ENCODE data around the gene FNDC3B. TPM values are rescaled to one million over a fixed set of nuclear protein-coding genes. Genes with fewer than 3 reads are reported as not detected.

FNDC3B gene
- total RNA-seq, 1 donor from 2014 or later, result 14.7 TPM

GRCh38 chr3:172177803-172178316 is 138.5 kb downstream of the FNDC3B start:
- FAIRE-seq (no peak), DNase-seq (ENCODE audit: low spot score in 2 of 2) (no peak)

DNA sequence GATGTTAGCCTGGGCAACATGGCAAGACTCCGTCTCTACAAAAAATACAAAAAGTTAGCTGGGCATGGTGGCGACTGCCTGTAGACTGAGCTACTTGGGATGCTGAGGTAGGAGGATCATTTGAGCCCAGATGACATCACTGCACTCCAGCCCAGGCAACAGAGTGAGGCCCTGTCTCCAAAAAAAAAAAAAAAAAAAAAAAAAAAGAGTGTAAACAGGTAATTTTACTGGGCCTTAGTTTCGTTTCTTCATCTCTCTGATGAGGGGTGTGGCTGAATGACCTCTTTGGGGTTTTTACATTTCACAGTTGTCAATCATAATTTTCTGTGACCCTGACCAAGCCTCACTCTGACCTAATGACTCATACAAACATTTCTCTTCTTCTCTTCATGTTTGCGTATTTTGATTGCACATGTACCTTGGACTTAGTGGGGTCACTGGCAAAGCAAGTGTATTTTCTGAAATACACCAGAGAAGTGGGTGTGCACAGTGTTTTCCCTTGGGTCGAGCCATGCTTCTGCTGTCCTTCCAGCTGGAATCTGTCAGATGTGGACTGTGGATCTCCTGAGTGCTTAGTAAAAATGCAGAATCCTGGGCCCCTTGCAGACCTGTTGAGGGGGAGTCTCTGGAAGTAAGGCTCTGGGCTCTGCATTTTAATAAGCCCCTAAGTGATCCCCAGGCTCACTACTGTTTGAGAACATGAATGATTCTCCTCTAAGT is 140.5 kb downstream of the FNDC3B start:
- DNase-seq (ENCODE audit: low spot score in 2 of 2) (no peak), FAIRE-seq (no peak)

GRCh38 chr3:172180473-172180872 is 141.1 kb downstream of the FNDC3B start:
- DNase-seq (ENCODE audit: low spot score in 2 of 2) (no peak), FAIRE-seq (no peak)

DNA sequence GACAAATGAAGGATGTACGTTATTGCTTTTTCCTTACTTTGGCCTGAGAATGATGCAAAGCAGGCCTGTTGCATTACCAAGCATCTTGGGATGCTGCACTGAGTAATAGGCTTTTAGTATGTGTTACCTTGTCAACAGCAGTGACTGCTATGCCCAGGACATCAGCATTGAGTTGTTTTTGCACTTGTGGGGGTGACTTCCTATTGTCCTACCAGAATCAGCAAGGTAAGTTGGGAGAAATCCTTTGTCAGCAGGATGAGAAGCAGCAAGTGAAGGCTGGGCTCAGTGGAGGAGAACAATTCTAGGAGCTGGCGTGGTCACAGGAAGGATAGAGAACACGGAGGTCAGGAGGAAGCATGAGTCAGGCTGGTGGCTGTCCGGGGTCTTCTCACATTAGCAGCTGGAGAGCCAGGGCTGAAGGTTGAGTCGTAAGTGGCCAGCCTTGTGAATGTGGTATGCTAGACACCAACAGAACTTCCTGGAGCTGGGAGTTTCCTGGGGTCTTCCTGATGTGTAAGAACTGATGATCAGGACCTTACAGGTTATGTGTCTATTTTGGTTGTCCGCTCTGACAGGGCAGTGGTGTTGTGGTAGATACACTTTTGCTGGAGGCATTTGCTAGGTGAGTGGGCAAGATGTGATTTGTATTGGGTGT is 142.7 kb downstream of the FNDC3B start:
- DNase-seq (ENCODE audit: low spot score in 2 of 2), result no peak
- FAIRE-seq, result no peak

GRCh38 chr3:172182797-172183196 is 143.4 kb downstream of the FNDC3B start:
- FAIRE-seq, result no peak
- DNase-seq (ENCODE audit: low spot score in 2 of 2), result no peak

GRCh38 chr3:172184106-172184822 is 144.9 kb downstream of the FNDC3B start:
- FAIRE-seq, result no peak

GRCh38 chr3:172185907-172186306 is 146.5 kb downstream of the FNDC3B start:
- DNase-seq (ENCODE audit: low spot score in 2 of 2), result no peak
- no peak for FAIRE-seq

More at GRCh38 chr3:172184106-172184822, 144.9 kb downstream of the FNDC3B start:
- DNase-seq (ENCODE audit: low spot score in 2 of 2), result no peak

DNA sequence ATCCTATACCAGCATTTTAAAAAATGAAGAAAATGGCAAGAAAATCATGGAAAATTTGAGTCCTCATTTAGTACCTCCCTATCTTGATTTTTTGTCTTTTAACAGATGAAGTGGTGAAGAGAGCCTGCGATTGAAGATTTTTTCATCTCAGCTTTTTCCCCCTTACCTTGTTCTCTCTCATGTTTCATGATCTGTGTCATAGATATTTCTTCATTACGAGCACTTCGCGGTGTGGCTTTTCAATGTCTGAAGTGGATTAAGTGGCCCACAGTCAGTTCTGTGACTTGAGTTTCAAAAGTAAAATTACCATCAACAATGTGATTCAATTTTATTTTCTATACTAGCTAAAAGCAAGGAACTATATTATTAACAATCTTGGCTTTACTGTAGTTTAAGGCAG is 147.2 kb downstream of the FNDC3B start:
- DNase-seq (ENCODE audit: low spot score in 2 of 2), result no peak
- FAIRE-seq, result no peak

GRCh38 chr3:172187511-172187910 is 148.1 kb downstream of the FNDC3B start:
- FAIRE-seq, result no peak
- no peak for DNase-seq (ENCODE audit: low spot score in 2 of 2)

DNA sequence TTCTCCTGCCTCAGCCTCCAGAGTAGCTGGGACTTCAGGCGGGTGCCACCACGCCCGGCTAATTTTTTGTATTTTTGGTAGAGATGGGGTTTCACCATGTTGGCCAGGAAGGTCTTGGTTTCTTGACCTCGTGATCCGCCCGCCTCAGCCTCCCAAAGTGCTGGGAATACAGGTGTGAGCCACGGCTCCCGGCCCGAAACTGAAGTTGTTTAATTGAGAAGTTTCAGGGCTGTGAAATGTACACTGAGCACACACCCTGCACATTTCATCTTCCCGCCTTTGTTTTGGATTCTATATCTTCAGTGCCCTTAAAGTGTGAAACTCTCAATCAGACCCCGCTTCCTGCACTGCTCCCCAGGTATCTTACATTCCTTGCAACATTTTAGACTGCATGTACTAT is 149.1 kb downstream of the FNDC3B start:
- DNase-seq (ENCODE audit: low spot score in 2 of 2) (no peak), FAIRE-seq (no peak)

DNA sequence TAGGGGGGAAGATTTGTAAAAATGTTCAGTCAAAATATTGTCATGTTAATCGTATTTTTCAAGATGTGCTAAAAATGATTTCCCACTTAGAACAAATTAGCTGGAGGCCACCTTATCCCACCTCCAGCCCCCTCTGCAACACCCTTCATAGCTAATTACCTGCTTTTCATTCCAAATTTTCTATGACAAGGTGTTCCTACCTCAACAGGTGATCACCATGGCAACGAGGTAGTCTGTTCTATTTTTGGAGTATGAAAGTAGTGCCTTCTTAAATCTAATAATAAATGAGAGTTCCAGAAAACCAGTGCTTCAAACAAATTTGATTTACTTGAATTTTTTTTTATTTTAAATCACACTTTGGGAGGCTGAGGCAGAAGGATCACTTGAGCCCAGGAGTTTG is 149.8 kb downstream of the FNDC3B start:
- no peak for DNase-seq (ENCODE audit: low spot score in 2 of 2)
- no peak for FAIRE-seq

DNA sequence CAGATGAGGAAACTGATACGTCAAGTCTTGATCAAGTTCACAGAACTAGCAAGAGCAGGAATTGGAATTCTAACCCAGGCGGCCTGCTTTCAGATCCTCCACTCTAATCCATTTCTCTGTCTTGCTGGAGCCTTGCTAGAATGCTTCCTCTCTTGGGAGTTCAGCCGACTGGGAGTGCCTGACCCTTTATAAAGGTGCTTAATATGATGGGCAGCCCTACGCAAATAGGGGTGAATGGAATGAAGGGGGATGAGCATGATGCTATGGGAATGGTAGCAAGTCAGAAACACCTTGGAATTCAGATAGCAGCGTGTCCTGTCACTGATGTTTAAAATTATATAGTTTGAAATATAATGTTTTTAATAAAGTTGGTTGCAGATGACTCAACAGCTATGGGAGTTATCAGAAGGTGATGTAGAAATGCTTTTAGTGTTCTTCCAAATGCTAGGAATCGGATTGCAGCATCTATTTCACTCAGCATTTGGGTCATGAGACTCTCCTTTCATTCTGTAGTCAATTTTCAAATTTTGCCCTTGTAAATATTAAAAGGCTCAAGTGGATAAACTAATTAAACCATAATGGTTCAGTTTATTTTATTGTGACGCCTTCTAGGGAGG is 150.7 kb downstream of the FNDC3B start:
- DNase-seq (ENCODE audit: low spot score in 2 of 2), result no peak
- no peak for FAIRE-seq

- FAIRE-seq (no peak), DNase-seq (ENCODE audit: low spot score in 2 of 2) (no peak)
Measured at GRCh38 chr3:172190980-172191379, 151.6 kb downstream of the FNDC3B start.

DNA sequence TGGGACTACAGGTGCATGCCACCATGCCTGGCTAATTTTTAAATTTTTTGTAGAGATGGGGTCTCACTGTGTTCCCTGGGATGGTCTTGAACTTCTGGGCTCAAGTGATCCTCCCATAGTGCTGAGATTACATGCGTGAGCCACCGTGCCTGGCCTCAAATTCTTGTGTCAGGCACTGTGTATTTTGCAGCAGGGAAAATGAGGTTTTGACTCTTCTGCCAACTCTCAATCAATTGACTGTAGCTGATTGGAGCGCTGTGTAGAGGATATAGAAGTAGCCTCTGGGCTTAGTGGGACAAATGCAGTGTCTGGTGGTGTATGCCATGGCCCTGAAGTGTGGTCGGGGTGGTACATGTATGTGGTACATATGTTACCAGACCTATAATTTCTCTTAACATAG is 152.3 kb downstream of the FNDC3B start:
- no peak for FAIRE-seq
- DNase-seq (ENCODE audit: low spot score in 2 of 2), result no peak

DNA sequence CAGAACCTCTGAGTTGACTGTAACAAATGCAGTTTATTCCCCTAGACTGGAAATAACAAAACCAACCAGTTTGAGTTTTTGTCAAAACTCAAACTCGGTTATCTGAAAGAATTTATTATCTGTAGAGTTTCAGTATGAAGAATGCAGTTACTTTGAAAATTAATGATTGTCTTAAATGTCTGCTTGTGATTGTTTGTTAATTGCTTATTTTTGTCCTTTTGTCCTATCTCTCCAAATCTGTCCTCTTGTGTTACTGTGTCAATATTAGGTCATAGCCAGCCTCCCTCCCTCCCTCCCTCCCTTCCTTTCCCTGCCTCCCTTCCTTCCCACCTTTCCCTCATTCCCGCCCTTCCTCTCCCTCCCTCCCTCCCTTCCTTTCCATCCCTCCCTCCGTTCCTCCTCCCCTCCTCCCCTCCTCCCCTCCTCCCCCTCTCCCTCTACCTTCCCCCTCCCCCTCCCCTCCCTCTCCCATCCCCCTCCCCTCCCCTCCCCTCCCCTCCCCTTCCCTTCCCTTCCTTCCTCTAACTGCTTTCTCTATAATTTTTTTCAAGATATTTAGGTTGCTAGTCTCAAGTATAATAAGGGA is 153.5 kb downstream of the FNDC3B start:
- DNase-seq (ENCODE audit: low spot score in 2 of 2) (no peak), FAIRE-seq (no peak)

DNA sequence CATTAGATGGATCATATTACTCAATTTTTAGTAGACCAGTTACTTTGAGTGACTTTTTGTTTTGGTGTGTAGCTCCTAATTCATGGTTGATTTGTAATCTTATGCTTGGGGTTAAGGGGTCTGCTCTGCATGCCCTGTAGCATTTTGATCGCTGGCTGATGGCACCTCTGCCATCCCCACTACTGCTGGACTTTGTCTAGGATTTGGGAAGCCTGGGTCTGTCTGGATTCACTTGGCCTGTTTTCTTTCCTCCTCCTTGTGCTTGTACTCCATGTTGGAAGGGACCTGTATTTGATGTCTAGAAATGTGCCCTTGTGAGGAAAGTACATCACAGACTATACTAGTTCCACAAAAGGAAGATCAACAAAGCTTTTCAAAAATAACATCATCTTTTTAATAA is 154.1 kb downstream of the FNDC3B start:
- no peak for FAIRE-seq

GRCh38 chr3:172194702-172195406 is 155.5 kb downstream of the FNDC3B start:
- DNase-seq (ENCODE audit: low spot score in 2 of 2), result no peak
- FAIRE-seq, result no peak

More for the DNA sequence above, 154.1 kb downstream of the FNDC3B start:
- DNase-seq (ENCODE audit: low spot score in 2 of 2), result no peak

DNA sequence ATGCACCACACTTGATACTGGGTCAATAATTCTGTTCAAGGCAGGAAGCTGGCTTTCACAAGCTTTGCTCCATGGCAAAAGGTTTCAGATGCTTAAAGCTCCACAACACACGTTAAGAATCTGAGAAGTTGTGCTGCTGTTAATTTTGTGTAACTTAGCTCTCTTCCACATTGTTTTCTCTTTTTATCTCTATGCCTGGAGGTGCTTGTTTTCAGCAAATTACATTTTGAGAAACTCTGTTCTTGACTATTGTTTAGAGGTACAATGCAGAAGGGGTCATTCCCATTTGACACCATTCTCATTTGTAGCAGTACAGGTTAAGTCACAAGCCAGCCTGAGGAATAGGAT is 156.0 kb downstream of the FNDC3B start:
- DNase-seq (ENCODE audit: low spot score in 2 of 2), result no peak
- FAIRE-seq, result no peak

DNA sequence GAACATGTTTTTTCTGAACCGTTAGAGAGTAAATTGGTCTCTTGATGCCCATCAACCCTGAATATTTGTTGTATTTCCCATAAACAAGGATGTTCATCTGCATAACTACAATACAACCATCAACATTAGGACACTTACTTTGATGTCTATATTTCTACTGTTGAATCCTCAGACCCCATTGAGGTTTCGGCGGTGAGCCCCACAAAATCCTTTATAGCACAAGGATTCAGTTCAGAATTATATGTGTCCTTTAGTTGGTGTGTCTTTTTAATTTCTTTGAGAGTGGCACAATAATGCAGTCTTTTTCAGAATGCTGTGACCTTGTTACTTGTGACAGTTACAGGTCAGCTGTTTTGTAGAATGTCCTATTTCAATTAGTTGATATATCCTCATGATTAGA is 158.0 kb downstream of the FNDC3B start:
- FAIRE-seq (no peak), DNase-seq (ENCODE audit: low spot score in 2 of 2) (no peak)

- DNase-seq (ENCODE audit: low spot score in 2 of 2) (no peak), FAIRE-seq (no peak)
Measured at GRCh38 chr3:172198428-172198827, 159.1 kb downstream of the FNDC3B start.

Measured in frontal cortex (tissue), 4 donors.